Left lung (tissue), 10 donors: ENCODE measurements around the gene SERPINE1. TPM values are rescaled to one million over a fixed set of nuclear protein-coding genes. Genes with fewer than 3 reads are reported as not detected.

Source experiments
- ATAC-seq: fragments of 200-7000 bp; cut with Tn5 transposase; one replicate; pipeline ENCODE4 v1.9.1; 2020; ENCODE audit warnings: moderate library complexity
- DNase-seq, 4 donors: peaks; one replicate each; pipeline ENCODE4 v3.0.0-alpha.2; 2013 to 2020
- H3K27ac ChIP-seq, 2 donors: fragments of 200-600 bp; sonication (generic) in 1 of 2; one replicate each; pipeline versions ENCODE4 v1.5.0 to v1.8.0; 2020 to 2021
- H3K27me3 ChIP-seq, 2 donors: fragments of 200-600 bp; sonication (generic) in 1 of 2; one replicate each; pipeline versions ENCODE4 v1.5.0 to v1.8.0; 2020 to 2021
- H3K36me3 ChIP-seq, 2 donors: fragments of 200-600 bp; sonication (generic) in 1 of 2; one replicate each; pipeline versions ENCODE4 v1.5.0 to v1.8.0; 2020 to 2021
- H3K4me1 ChIP-seq, 2 donors: fragments of 200-600 bp; one replicate each; pipeline ENCODE4 v1.8.0; 2021
- H3K4me3 ChIP-seq, 2 donors: fragments of 200-600 bp; sonication (generic) in 1 of 2; one replicate each; pipeline versions ENCODE4 v1.5.0 to v1.8.0; 2020 to 2021; ENCODE audit warnings: mild to moderate bottlenecking in 1 of 2
- H3K9me3 ChIP-seq, 2 donors: fragments of 200-600 bp; sonication (generic) in 1 of 2; one replicate each; pipeline versions ENCODE4 v1.5.0 to v1.8.0; 2020 to 2021
- CTCF ChIP-seq, 2 donors: fragments of 200-600 bp; sonication (generic) in 1 of 2; IDR thresholded peaks; one replicate each; pipeline versions ENCODE4 v1.5.0 to v1.8.0; 2021; ENCODE audit warnings: antibody characterized with exemption in 2 of 2
- intact Hi-C, 2 donors: fragments of 100-400 bp; cut with DNase I; formaldehyde crosslinking; loops; one replicate each; pipeline versions ENCODE4 v1.11.2 to v1.14.2; 2022
- polyA plus RNA-seq, 6 donors: library from polyadenylated mRNA; unstranded; fragments of 120-200 nt; gene quantifications; one replicate each; pipeline ENCODE4 v1.2.1, GENCODE V29; 2013; ENCODE audit not compliant: insufficient read length in 6 of 6
- total RNA-seq, 2 donors: library from RNA; stranded (reverse); fragmentation: NEBNext Ultra II Directional; extraction: Animal tissue kit (Norgen Biotek cat#: 25700); gene quantifications; one replicate each; pipeline ENCODE4 v1.2.1, GENCODE V29; 2021
- donor health status: DM: no; HTN: yes; CAD: no.
- donor health status: DM: no; HTN: no; CAD: no.

The SERPINE1 gene
- total and polyA plus RNA-seq, 8 donors: 2.5 to 80.5 (median 3.9) TPM

- H3K4me3 ChIP-seq: no peak overlapping the region
Measured at GRCh38 chr7:101172854-101173751, 46.2 kb downstream of the SERPINE1 start.

GRCh38 chr7:101173752-101174244, 46.9 kb downstream of the SERPINE1 start:
- peak; percentile 55 for ATAC-seq
- intact Hi-C loops: no loop called here
- H3K27me3 ChIP-seq: peaks cover 98 to 100% of the 10 kb centered on the region in 2 donors
- H3K27ac ChIP-seq: no peak overlapping the region
- DNase-seq: no peak
- no peak for TF ChIP-seq CTCF (IDR thresholded peaks at IDR 0.05)
- H3K4me1 ChIP-seq: peaks cover 14 to 39% of the 10 kb centered on the region in 2 donors
- no peaks in the 10 kb centered on the region for H3K36me3 ChIP-seq
- no peaks in the 10 kb centered on the region for H3K9me3 ChIP-seq
- H3K4me3 ChIP-seq: no peak overlapping the region

More at GRCh38 chr7:101172854-101173751, 46.2 kb downstream of the SERPINE1 start:
- ATAC-seq (peak; percentile 82), DNase-seq (peak in 3 of 4 donors; percentile 76 to 89 (median 86))
- Histone ChIP-seq H3K27ac (no peak overlapping the region), H3K4me1 (peaks cover 14 to 39% of the 10 kb centered on the region in 2 donors), H3K9me3 (no peaks in the 10 kb centered on the region), H3K27me3 (peaks cover 98 to 100% of the 10 kb centered on the region in 2 donors), H3K36me3 (no peaks in the 10 kb centered on the region)
- TF ChIP-seq CTCF (IDR thresholded peaks at IDR 0.05): no peak
- intact Hi-C loops: no loop called here

GRCh38 chr7:101174322-101174854, 47.5 kb downstream of the SERPINE1 start:
- intact Hi-C loops: no loop called here
- DNase-seq: no peak
- Histone ChIP-seq H3K9me3 (no peaks in the 10 kb centered on the region), H3K4me3 (no peak overlapping the region), H3K27ac (no peak overlapping the region), H3K27me3 (peaks cover 99 to 100% of the 10 kb centered on the region in 2 donors), H3K4me1 (peaks cover 14 to 35% of the 10 kb centered on the region in 2 donors), H3K36me3 (no peaks in the 10 kb centered on the region)
- no peak for TF ChIP-seq CTCF (IDR thresholded peaks at IDR 0.05)
- no peak for ATAC-seq

GRCh38 chr7:101175664-101176063, 48.8 kb downstream of the SERPINE1 start:
- H3K36me3 ChIP-seq: no peaks in the 10 kb centered on the region
- no peak overlapping the region for H3K27ac ChIP-seq
- H3K4me3 ChIP-seq: no peak overlapping the region
- H3K27me3 ChIP-seq: peaks cover 100% of the 10 kb centered on the region in 2 donors
- ATAC-seq (no peak), DNase-seq (no peak)
- intact Hi-C loops: no loop called here
- H3K4me1 ChIP-seq: peaks cover 14 to 26% of the 10 kb centered on the region in 2 donors
- TF ChIP-seq CTCF (IDR thresholded peaks at IDR 0.05): no peak
- no peaks in the 10 kb centered on the region for H3K9me3 ChIP-seq

- Histone ChIP-seq H3K4me3 (no peak overlapping the region), H3K27ac (no peak overlapping the region), H3K4me1 (peaks cover 10 to 13% of the 10 kb centered on the region in 2 donors), H3K36me3 (no peaks in the 10 kb centered on the region), H3K27me3 (peaks cover 89 to 100% of the 10 kb centered on the region in 2 donors), H3K9me3 (no peaks in the 10 kb centered on the region)
- TF ChIP-seq CTCF (IDR thresholded peaks at IDR 0.05): no peak
- intact Hi-C loops: no loop called here
- ATAC-seq (no peak), DNase-seq (no peak)
Measured at GRCh38 chr7:101177644-101178043, 50.7 kb downstream of the SERPINE1 start.
